GM12873 (cell line): Measurements from ENCODE around the gene FOS.
A peak's percentile ranks its signal among the peaks of the same experiment; 100 is the strongest.

Source experiments
- TF ChIP-seq, protein P1 (sequence below): IDR thresholded peaks from 2 replicates; pipeline ENCODE4 v1.5.1; 2012; ENCODE audit warnings: low read depth, mild to moderate bottlenecking, moderate library complexity, low read length, control low read depth; ENCODE audit not compliant: insufficient read depth; ENCODE audit errors: missing control alignments

Gene FOS

DNA sequence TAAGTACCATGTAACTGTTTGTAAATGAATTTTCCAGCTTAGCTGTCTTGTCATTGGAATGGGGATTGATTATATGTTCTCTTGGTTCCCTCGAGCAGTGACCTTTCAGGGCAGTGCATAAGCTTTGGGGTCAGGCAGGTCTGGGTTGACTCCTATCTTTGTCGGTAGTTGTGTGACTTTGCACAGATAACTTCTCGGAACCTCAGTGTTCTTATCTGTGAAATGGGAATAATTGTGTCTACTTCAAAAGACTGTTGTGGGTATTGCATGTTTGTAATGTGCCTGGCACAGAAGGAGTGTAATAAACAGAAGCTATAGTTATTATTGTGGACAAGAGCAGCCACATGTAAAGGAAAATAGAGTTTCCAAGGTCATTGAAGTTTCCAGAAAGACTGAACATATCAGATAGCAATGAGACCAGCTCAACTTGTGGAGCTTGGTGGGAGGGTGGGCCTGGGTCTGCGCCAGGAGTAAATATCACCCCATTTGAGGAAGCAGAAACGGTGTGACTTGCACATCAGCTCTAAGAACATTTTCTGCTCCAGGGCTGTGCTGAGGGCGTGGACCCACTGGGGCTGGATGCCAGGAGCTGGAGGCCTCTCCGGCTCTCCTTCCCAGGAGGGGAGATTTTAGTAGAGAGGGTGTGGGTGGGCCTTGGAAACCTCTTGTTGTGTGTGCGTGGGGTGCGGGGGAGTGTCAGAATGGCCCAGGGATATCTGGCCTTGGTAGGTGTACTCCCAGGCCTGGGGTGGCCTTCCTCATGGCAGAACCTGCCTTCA, 19.7 kb downstream of the FOS start:
- TF ChIP-seq, protein P1, sequence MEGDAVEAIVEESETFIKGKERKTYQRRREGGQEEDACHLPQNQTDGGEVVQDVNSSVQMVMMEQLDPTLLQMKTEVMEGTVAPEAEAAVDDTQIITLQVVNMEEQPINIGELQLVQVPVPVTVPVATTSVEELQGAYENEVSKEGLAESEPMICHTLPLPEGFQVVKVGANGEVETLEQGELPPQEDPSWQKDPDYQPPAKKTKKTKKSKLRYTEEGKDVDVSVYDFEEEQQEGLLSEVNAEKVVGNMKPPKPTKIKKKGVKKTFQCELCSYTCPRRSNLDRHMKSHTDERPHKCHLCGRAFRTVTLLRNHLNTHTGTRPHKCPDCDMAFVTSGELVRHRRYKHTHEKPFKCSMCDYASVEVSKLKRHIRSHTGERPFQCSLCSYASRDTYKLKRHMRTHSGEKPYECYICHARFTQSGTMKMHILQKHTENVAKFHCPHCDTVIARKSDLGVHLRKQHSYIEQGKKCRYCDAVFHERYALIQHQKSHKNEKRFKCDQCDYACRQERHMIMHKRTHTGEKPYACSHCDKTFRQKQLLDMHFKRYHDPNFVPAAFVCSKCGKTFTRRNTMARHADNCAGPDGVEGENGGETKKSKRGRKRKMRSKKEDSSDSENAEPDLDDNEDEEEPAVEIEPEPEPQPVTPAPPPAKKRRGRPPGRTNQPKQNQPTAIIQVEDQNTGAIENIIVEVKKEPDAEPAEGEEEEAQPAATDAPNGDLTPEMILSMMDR = no peak

DNA sequence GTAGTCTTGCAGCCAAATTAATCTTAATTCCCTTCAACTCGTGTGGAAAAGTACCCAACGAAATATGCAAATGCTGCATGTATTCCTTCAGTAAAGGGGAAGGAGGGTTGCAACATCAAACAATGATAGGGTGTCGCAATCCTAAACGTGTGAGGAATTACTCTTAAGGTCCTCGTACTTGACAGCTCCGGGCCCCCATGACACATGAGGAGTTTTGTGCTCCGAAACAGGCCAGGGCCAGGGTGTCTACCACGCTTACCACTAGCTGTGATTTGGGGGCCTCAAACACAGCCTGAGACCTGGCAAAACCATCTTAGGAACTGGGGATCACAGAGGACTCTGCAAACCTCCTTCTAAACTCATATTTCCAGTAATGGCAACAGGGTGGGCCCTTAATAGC, 20.4 kb downstream of the FOS start:
- TF ChIP-seq, protein P1 = no peak

DNA sequence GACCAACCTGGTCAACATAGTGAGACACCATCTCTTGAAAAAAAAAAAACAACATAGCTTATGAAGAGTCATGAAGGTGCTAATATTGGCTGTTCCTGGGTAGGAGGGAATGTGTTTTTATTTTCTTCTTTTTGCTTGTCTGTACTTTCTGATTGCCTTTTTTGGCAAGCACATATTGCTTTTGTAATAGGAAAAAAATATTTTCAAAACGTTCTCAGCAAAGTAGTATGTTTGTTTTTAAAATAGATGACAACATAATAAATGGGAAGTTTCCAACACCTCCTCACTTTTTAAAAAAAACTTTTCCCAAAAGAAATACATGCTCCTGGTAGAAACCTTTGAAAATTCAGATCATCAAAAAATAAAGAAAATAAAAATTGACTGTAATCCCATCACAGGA, 20.9 kb downstream of the FOS start:
- TF ChIP-seq, protein P1 = no peak

DNA sequence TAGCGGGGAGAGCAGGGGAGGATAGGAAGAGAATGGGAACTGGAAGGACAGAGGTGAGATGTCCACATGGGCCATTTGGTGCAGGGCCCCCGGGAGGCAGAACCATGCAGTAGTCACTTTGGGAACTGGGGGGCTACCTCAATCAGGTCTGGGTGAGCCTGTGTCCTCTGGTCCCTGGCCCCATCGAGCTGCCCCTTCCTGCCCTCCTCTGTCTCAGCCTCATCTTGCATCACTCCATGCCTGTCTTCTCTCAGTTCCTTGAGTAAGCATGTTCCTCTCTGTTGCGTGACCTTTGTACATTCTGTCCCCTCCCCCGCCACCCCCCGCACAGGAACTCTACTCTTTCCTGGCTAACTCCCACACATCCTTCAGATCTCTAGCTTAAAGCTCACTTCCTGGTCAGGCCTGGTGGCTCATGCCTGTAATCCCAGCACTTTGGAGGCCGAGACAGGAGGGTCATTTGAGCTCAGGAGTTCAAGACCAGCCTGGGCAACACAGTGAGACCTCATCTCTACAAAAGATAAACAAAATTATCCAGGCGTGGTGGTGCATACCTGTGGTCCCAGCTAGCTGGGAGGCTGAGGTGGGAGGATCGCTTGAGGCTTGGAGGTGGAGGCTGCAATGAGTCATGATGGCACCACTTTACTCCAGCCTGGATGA, 23.2 kb downstream of the FOS start:
- TF ChIP-seq, protein P1 = no peak

DNA sequence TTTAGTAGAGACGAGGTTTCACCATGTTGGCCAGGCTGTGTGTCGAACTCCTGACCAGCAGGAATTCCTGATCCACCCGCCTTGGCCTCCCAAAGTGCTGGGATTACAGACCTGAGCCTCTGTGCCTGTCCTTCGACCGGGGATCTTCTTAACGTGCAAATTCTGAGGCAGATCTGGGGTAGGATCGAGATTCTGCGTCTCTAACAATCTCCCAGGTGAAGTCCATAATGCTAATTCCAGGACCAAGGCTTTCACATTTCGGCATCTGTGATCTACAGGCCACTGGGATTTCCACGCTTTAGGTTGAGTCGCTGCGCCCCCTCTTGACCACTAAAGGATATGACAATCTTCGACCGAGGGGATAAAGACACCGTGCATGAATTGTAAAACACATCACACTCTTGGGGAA, 24.8 kb downstream of the FOS start:
- TF ChIP-seq, protein P1 = peak; percentile 81

DNA sequence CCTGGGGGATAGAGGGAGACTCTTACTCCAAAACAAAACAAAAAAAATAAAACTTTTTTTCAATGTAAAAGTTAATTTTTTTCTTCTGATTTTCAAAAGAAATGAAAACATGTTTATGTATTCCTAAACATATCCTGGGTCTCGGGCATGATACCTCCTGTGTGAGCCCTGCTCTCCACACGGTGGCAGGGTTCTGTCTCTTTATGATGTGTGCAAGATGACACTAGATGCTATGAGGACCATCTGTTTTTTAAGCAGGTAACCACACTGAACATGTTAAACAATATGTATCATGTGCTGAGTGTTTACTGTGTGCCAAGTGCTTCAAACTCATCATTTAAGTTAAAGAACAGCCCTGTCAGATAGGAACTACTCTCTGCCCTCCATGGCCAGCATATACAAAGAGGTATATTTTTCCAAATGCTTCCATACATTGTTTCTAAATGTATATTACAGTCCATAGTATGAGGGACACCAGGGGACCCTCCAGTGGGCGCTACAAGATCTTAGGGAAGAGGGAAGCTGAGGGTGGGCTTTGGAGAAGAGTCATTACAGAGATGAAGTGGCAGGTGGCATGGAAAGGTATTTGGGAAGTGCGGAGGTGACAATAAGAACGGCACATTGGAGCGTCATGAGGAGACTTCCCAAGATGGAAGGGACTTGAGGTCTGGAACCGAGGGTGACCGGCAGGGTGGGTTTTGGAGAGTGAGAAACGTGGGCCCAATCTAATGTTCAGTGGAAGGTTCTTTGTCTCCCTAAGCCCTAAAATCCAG, 28.5 kb downstream of the FOS start:
- TF ChIP-seq, protein P1 = peak; percentile 72
